Smooth muscle cell (in vitro differentiated cells): ENCODE data around the gene RIN3. TPM values are rescaled to one million over a fixed set of nuclear protein-coding genes. Genes with fewer than 3 reads are reported as not detected.

Experiments used
- DNase-seq: peaks from one replicate; lab custom pipeline; 2025; ENCODE audit not compliant: unreplicated experiment; lab: John Stamatoyannopoulos, UW
- H2AFZ ChIP-seq: fragments of 200-600 bp; sonication (generic); 2 replicates; pipeline ENCODE4 v1.6.0; 2016; ENCODE audit warnings: antibody characterized with exemption, low read depth, mild to moderate bottlenecking
- H3F3A ChIP-seq: fragments of 200-600 bp; sonication (generic); 2 replicates; pipeline ENCODE4 v1.6.0; 2017; ENCODE audit warnings: antibody characterized with exemption, low read depth
- H3K27ac ChIP-seq: fragments of 200-600 bp; sonication (generic); 2 replicates; pipeline ENCODE4 v1.5.1; 2016; ENCODE audit warnings: low read depth, mild to moderate bottlenecking
- H3K27me3 ChIP-seq: fragments of 200-600 bp; sonication (generic); 2 replicates; pipeline ENCODE4 v1.6.1; 2016; ENCODE audit warnings: low read depth, mild to moderate bottlenecking
- H3K36me3 ChIP-seq: fragments of 200-600 bp; sonication (generic); 2 replicates; pipeline ENCODE4 v1.5.1; 2016; ENCODE audit warnings: low read depth
- H3K4me1 ChIP-seq: fragments of 200-600 bp; sonication (generic); 2 replicates; pipeline ENCODE4 v1.5.1; 2016; ENCODE audit warnings: low read depth
- H3K4me2 ChIP-seq: fragments of 200-600 bp; sonication (generic); 2 replicates; pipeline ENCODE4 v1.6.0; 2016; ENCODE audit warnings: mild to moderate bottlenecking
- H3K4me3 ChIP-seq: fragments of 200-600 bp; sonication (generic); 2 replicates; pipeline ENCODE4 v1.5.1; 2016; ENCODE audit warnings: mild to moderate bottlenecking
- H3K79me2 ChIP-seq: fragments of 200-600 bp; sonication (generic); 2 replicates; pipeline ENCODE4 v1.6.0; 2016; ENCODE audit warnings: low read depth, mild to moderate bottlenecking
- H3K9ac ChIP-seq: fragments of 200-600 bp; sonication (generic); 2 replicates; pipeline ENCODE4 v1.6.0; 2016; ENCODE audit warnings: low read depth
- H3K9me3 ChIP-seq: fragments of 200-600 bp; sonication (generic); replicated peaks from 2 replicates; pipeline ENCODE4 v1.5.1; 2016; ENCODE audit warnings: low read depth
- H4K20me1 ChIP-seq: fragments of 200-600 bp; sonication (generic); 2 replicates; pipeline ENCODE4 v1.6.0; 2016; ENCODE audit warnings: low read depth
- WGBS: methylation state at CpG from one replicate; pipeline ENCODE4 v1.1.7; 2016; ENCODE audit warnings: low lambda C conversion rate; 5-methylcytosine and 5-hydroxymethylcytosine counted together
- polyA plus RNA-seq: library from polyadenylated mRNA; unstranded; fragments of >200 nt; fragmentation: Nextera tagmentation; extraction: Ambion mirVana; gene quantifications from 2 replicates; pipeline ENCODE4 v1.2.1, GENCODE V29; 2016
- total RNA-seq: library from RNA; depleted of rRNA; stranded (reverse); fragments of >200 nt; gene quantifications from 2 replicates; pipeline ENCODE4 v1.2.3, GENCODE V29; 2014
- TF ChIP-seq, protein P1 (sequence below): fragments of 200-600 bp; sonication (generic); IDR thresholded peaks from 2 replicates; pipeline ENCODE4 v1.5.1; 2017; ENCODE audit warnings: borderline replicate concordance, mild to moderate bottlenecking, antibody characterized with exemption; ENCODE audit not compliant: insufficient read depth, poor library complexity, severe bottlenecking

Gene RIN3
- total and polyA plus RNA-seq, 2 experiments from 2014 or later = 2.7 to 3.8 TPM

DNA sequence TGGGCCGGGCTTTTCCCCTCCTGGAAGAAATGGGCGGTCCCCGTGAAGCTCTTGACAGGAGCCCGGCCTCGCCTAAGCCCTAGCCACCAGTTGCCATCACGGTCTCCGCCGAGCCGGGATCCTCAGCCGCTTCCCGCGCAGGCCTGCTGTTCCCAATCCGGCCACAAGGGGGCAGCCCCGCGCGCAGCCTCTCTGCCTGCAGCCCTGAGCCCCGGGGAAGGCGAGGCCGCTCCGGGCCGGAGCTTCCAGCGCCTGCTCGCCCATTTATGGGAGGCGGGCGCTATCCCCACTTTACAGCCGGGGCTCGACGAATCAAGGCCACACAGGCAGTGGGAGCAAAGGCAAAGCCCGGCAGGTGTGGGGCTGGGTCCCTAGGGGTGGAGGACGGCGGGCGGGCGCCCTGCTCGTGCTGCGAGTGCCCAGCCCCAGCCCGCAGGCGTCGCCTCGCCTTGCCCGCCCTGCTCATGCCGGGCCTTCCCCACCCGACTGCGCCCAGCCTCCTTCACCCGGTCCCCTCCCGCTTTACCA is 173.4 kb downstream of the RIN3 start:
- peak overlapping the region; percentile 45 for H3K4me3 ChIP-seq
- no peak overlapping the region for H3K27ac ChIP-seq
- H3F3A ChIP-seq = no peaks in the 10 kb centered on the region
- no peak overlapping the region for H3K9ac ChIP-seq
- H4K20me1 ChIP-seq = no peaks in the 10 kb centered on the region
- peak overlapping the region; percentile 62 for H2AFZ ChIP-seq
- H3K79me2 ChIP-seq = no peaks in the 10 kb centered on the region
- peak; percentile 70 for DNase-seq
- 2% methylated on average over 39 of the region's 45 CpGs for WGBS
- H3K9me3 ChIP-seq = no peaks in the 10 kb centered on the region
- H3K4me2 ChIP-seq = peak overlapping the region; percentile 91
- TF ChIP-seq, protein P1, sequence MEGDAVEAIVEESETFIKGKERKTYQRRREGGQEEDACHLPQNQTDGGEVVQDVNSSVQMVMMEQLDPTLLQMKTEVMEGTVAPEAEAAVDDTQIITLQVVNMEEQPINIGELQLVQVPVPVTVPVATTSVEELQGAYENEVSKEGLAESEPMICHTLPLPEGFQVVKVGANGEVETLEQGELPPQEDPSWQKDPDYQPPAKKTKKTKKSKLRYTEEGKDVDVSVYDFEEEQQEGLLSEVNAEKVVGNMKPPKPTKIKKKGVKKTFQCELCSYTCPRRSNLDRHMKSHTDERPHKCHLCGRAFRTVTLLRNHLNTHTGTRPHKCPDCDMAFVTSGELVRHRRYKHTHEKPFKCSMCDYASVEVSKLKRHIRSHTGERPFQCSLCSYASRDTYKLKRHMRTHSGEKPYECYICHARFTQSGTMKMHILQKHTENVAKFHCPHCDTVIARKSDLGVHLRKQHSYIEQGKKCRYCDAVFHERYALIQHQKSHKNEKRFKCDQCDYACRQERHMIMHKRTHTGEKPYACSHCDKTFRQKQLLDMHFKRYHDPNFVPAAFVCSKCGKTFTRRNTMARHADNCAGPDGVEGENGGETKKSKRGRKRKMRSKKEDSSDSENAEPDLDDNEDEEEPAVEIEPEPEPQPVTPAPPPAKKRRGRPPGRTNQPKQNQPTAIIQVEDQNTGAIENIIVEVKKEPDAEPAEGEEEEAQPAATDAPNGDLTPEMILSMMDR = peak; percentile 98
- peaks cover 14% of the 10 kb centered on the region for H3K27me3 ChIP-seq
- H3K4me1 ChIP-seq = no peaks in the 10 kb centered on the region
- no peaks in the 10 kb centered on the region for H3K36me3 ChIP-seq

DNA sequence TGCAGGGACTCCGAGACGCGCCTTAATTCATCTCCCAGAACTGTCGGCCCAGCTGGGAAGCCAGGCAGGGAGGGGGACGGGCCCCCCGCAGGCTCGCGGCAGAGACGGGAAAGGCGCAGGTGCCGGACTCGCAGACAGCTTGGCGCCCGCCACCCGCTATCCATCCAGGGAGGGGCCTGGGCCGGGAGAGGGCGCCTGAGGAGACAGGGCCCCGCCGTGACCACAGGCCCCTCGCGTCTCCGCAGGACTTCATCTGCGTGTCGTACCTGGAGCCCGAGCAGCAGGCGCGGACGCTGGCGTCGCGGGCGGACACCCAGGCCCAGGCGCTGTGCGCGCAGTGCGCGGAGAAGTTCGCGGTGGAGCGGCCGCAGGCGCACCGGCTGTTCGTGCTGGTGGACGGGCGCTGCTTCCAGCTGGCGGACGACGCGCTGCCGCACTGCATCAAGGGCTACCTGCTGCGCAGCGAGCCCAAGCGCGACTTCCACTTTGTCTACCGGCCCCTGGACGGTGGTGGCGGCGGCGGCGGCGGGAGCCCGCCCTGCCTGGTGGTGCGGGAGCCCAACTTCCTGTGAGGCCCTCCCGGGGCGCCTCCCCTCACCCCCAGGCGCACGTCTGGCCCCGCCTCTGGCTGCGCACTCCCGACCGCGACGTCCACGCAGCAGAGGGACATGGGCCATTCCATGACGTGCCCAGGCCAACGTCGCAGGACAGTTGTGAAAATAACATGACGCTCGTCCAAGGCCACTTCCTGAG is 174.3 kb downstream of the RIN3 start:
- H3K27ac ChIP-seq = no peak overlapping the region
- no peak overlapping the region for H3K9ac ChIP-seq
- 10% methylated on average over 66 of the region's 80 CpGs for WGBS
- no peak overlapping the region for H2AFZ ChIP-seq
- TF ChIP-seq, protein P1 = no peak
- peak overlapping the region; percentile 91 for H3K4me2 ChIP-seq
- H3K9me3 ChIP-seq = no peaks in the 10 kb centered on the region
- H3K27me3 ChIP-seq = peaks cover 14% of the 10 kb centered on the region
- no peaks in the 10 kb centered on the region for H4K20me1 ChIP-seq
- H3K4me1 ChIP-seq = no peaks in the 10 kb centered on the region
- H3K4me3 ChIP-seq = peak overlapping the region; percentile 45
- no peaks in the 10 kb centered on the region for H3K79me2 ChIP-seq
- DNase-seq = no peak
- no peaks in the 10 kb centered on the region for H3K36me3 ChIP-seq
- H3F3A ChIP-seq = no peaks in the 10 kb centered on the region

DNA sequence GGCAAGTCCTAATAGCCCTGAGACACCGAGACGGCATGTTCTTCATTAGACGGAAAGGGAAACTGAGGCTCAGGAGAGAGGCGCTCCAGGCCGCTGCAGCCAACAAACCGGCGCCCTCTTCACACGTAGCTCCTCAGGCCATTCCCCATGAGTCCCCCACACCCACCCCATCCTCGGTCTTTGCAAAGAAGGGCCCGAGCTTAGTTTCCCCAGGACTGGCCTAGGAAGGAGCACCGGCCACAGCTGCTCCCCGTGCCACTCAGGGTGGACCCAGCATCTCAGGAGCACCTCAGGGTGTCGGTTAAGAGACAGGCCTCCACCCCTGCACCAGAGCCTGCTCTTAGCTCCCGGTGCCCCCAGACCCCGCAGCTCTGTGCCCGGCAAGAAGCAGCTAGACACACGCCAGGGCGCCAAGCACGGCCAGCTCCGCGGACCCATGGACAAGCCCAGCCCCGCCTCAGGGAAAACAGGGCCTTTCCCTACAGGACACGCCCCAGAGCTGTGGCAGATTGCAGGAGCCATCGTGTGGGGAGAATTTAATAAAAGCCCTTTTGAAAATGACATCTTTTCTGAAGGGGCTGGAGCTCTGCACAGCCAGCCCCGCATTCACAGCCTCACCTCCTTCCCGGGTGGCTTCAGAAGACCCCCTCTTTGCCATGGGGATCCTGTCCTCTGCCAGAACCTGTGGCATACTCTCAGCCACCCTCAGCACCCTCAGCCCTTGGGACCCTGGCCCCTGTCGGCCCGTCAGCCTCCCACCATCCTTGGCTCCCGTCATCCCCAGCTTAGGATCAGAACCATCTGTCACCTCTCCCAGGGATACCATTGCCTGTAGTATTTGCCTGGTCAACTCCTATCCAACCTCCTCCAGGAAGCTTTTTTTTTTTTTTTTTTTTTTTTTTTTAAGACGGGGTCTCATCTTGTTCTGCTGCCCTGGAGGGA is 175.1 kb downstream of the RIN3 start:
- Histone ChIP-seq H3K4me3 (no peak overlapping the region), H3F3A (no peaks in the 10 kb centered on the region), H3K9ac (no peak overlapping the region), H3K27me3 (peaks cover 14% of the 10 kb centered on the region), H3K4me2 (peak overlapping the region; percentile 91), H3K27ac (no peak overlapping the region), H3K9me3 (no peaks in the 10 kb centered on the region), H3K4me1 (no peaks in the 10 kb centered on the region), H3K79me2 (no peaks in the 10 kb centered on the region), H3K36me3 (no peaks in the 10 kb centered on the region), H4K20me1 (no peaks in the 10 kb centered on the region), H2AFZ (no peak overlapping the region)
- 87% methylated on average over 23 of the region's 30 CpGs for WGBS
- no peak for DNase-seq
- TF ChIP-seq, protein P1 = no peak
